WI38 (cell line): ENCODE measurements around the gene GSE1.

ENCODE experiments used
- H3K4me3 ChIP-seq: 2 replicates; pipeline ENCODE4 v1.5.1; 2011; ENCODE audit warnings: low read depth, mild to moderate bottlenecking, control low read depth, low read length
- TF ChIP-seq, protein P1 (sequence below): IDR thresholded peaks from 2 replicates; pipeline ENCODE4 v1.5.1; 2012; ENCODE audit warnings: low read depth, mild to moderate bottlenecking, control low read depth, low read length

The GSE1 gene

DNA sequence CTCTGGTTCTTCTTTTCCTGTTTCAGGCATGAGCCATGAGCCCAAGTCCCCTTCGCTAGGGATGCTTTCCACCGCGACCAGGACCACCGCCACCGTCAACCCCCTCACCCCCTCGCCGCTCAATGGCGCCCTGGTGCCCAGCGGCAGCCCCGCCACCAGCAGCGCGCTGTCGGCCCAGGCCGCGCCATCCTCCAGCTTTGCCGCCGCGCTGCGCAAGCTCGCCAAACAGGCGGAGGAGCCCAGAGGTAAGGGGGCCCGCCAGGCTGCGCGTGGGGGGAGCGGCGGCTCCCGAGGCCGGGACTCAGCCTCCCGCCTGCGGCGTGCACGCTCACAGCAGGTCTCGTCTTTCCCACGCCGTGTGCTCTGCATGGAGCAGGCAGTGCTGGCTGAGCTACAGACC lies 20.8 kb downstream of the GSE1 start:
- no peak overlapping the region for H3K4me3 ChIP-seq
- TF ChIP-seq, protein P1, sequence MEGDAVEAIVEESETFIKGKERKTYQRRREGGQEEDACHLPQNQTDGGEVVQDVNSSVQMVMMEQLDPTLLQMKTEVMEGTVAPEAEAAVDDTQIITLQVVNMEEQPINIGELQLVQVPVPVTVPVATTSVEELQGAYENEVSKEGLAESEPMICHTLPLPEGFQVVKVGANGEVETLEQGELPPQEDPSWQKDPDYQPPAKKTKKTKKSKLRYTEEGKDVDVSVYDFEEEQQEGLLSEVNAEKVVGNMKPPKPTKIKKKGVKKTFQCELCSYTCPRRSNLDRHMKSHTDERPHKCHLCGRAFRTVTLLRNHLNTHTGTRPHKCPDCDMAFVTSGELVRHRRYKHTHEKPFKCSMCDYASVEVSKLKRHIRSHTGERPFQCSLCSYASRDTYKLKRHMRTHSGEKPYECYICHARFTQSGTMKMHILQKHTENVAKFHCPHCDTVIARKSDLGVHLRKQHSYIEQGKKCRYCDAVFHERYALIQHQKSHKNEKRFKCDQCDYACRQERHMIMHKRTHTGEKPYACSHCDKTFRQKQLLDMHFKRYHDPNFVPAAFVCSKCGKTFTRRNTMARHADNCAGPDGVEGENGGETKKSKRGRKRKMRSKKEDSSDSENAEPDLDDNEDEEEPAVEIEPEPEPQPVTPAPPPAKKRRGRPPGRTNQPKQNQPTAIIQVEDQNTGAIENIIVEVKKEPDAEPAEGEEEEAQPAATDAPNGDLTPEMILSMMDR = no peak

DNA sequence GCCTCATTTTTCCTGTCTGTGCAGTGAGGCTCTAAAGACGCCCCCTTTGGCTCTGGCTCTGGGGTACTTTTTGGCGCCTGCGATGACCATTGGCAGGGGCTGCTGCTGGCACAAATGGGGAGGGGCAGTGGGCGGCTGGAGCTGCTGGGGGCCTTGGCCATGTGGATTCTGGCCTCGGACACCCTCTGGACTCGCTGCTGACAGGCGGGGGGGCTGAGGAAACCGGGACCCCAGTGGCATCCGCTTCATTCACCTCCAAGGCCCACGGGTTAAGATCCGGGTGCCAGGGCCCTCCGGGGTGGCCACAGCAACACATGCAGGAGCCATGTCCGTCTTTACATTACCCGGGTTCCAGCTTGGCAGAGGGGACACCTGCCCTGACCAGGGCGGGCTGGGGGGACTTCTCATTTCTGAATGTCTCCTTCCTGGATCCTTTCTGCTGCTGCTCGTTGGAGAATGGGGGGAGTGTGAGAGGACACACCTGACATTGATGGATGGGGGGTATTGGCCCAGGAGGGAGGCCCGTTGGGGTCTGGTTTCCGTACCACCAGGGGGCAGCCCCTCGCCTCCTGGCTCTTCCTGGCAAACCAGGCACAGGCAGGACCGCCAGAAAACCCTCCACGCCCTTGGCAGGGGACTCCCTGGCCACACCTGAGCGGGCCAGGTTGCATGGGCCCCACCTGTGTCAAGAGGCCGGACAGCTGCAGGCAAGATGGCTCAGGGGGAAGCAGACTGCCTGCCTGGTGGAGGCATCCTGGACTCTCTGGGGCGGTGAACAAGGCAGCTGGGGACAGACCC lies 21.8 kb downstream of the GSE1 start:
- TF ChIP-seq, protein P1 = 0 out of 2 replicates have a peak, but pooled peaks have one; percentile 11
- H3K4me3 ChIP-seq = no peak overlapping the region

DNA sequence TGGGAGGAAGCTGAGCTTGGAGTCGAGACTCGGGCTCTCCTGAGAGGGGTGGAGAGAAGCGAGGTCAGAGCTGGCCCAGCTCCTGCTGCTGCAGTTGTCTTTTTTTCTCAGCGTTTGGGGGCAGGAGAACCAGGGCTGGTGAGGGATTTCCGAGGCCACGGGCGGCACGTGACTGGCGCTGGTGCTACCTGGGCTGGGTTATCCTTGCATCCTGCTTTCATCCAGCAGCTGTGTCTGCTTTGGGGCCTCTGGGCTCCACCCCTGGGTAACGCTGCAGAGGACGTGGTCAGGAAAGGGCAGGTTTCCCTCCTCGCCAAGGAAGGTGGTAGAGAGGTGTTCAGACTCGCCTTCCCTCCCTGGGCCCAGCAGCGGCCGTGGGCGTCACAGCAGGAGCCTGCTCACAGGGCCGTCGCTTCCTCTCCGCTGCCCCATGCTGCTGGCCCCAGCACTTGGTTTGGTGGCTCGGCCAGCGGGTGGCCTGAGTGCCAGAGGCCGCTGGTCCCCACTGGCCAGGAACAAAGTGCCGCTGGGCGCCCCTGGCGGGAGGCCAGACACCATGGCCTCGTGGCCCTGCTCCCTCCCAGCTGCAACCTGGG lies 22.5 kb downstream of the GSE1 start:
- TF ChIP-seq, protein P1 = no peak
- no peak overlapping the region for H3K4me3 ChIP-seq

DNA sequence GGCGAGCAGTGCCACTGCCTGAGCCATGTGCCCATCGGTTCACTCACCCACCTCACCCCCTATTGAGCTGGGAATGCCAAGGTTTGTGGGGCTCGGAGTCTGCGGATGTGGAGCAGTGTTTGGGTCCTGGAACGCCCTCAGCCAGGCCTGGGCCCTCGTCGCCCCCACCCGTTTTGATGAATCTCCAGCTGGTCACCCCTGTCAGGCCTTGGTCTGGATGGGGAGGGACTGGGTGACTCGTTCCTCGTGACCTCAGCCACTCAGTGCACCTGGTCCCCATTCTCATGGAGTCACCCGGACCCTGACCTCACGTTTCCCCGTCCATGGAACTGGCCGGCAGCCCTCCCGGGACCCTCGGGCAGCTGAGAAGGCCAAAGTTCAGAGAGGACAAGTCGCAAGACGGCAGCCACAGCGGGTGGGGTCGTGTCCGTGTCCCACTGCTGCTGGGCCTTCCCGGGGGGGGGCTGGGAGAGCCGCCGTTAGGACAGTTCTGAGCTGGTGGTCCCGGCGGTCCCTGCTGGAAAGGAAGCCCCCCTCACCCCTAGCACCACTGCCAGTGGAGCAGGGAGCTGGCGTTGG lies 23.2 kb downstream of the GSE1 start:
- TF ChIP-seq, protein P1 = no peak
- H3K4me3 ChIP-seq = no peak overlapping the region

DNA sequence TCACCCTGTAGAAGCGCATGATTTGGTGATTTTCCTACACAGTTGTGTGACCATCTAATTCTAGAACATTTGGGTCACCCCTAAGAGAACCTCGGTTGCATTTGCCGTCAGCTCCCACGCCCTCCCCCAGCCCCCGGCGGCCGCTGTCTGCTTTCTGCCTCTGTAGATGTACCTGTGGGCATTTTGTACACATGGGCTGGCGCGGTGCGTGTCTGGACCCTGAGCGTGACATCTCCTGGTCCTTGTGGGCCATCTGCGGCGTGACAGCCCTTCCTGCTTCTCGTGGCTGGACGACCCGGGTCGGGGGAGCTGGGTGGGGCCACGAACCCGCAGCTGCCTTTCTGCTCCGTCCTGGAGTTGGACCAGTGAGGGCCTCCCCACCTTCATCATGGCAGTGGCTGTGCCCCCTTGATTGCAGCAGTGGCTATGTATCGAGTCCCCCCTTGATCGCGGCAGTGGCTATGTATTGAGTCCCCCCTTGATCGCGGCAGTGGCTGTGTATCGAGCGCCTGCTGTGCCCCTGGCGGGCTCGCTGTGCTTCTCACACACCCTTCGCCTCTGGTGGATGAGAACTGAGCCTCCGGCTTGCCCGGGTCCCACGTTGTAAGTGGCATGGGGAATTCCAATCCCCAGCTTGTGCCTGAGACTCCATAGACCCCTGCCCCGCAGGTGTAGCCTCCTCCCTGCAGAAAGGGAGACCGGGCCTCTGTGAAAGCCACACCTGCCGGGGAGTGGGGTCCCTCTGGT lies 24.1 kb downstream of the GSE1 start:
- TF ChIP-seq, protein P1 = no peak
- H3K4me3 ChIP-seq = no peak overlapping the region

DNA sequence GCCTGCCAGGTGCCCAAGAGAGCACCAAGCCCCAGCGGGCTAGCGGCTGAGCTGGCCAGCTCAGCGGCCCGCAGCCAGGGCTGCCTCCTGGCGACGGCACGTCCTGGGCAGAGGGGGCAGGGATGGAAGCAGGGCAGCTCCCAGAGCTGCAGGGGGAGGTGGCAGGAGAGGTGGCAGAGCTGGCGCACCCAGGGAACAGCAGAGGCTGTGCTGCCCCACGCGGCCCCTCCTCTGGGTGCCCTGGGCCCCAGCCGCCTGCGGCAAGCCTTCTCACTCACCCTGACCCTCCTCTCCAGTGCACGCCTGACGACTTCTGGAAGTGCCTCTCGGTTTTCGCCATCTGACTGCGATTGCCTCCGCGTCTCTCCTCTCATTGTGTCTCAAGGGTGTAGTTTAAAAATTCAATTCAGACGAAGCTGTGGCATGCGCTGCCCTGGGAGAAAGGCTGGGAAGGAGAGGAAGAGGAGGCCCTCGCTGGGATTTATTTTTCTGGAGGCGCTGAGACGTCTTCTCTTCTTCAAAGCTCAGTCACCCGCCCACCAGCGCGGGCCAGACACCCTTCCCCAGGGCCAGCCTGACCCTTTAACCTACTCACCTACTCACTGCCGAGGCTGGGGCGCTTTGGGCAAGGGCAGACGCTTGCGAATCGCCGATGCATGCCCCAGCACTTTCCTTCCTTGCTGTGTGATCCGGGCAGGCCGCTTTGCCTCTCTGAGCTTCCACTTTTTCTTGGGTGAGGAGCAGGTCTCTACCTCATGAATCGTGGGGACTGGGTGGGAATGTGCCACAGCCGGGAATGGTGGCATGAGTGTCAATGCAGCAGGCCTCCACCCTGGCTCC lies 24.9 kb downstream of the GSE1 start:
- TF ChIP-seq, protein P1 = no peak
- H3K4me3 ChIP-seq = no peak overlapping the region
